Sigmoid colon (tissue), 7 donors: Measurements from ENCODE around the gene SLC39A2. TPM values are rescaled to one million over a fixed set of nuclear protein-coding genes. Genes with fewer than 3 reads are reported as not detected.

ENCODE experiments used
- DNase-seq: peaks from one replicate; pipeline ENCODE4 v3.0.0-alpha.2; 2019
- H3K27ac ChIP-seq, 4 donors: fragments of 200-600 bp; sonication (generic); one replicate each; pipeline ENCODE4 v1.5.1; 2016 to 2019; ENCODE audit warnings: mild to moderate bottlenecking in 1 of 4
- H3K27me3 ChIP-seq, 3 donors: fragments of 200-600 bp; sonication (generic); one replicate each; pipeline ENCODE4 v1.5.1; 2019; ENCODE audit warnings: mild to moderate bottlenecking in 1 of 3
- H3K36me3 ChIP-seq, 4 donors: fragments of 200-600 bp; sonication (generic); one replicate each; pipeline ENCODE4 v1.5.1; 2016 to 2019
- H3K4me1 ChIP-seq, 4 donors: fragments of 200-600 bp; sonication (generic); one replicate each; pipeline ENCODE4 v1.5.1; 2017 to 2019
- H3K4me3 ChIP-seq, 4 donors: fragments of 200-600 bp; sonication (generic); one replicate each; pipeline ENCODE4 v1.5.1; 2017 to 2019; ENCODE audit warnings: mild to moderate bottlenecking in 2 of 4, moderate library complexity in 1 of 4
- H3K9me3 ChIP-seq, 4 donors: fragments of 200-600 bp in 3 of 4; sonication (generic) in 3 of 4; one replicate each; pipeline versions ENCODE4 v1.5.1 to v1.6.1; 2013 to 2019
- EP300 ChIP-seq, 4 donors: sonication (generic); formaldehyde crosslinking; IDR thresholded peaks; one replicate each; pipeline ENCODE4 v1.6.1; 2017; ENCODE audit warnings: antibody characterized with exemption in 4 of 4
- POLR2A ChIP-seq, 2 donors: fragments of 450-650 bp; IDR thresholded peaks; one replicate each; pipeline ENCODE4 v1.6.1; 2016; ENCODE audit warnings: antibody characterized with exemption in 2 of 2, mild to moderate bottlenecking in 2 of 2, moderate library complexity in 2 of 2
- POLR2AphosphoS5 ChIP-seq, 4 donors: sonication (generic); formaldehyde crosslinking; IDR thresholded peaks; one replicate each; pipeline ENCODE4 v1.6.1; 2017; ENCODE audit warnings: antibody characterized with exemption in 4 of 4
- WGBS, 2 donors: extraction: QIAGEN DNeasy Blood & Tissue Kit; methylation state at CpG; one replicate each; pipeline ENCODE4 v1.1.7; 2013; 5-methylcytosine and 5-hydroxymethylcytosine counted together
- intact Hi-C: fragments of 100-400 bp; cut with DNase I; formaldehyde crosslinking; loops from one replicate; pipeline ENCODE4 v1.15.1; 2023
- polyA plus RNA-seq, 3 donors: library from polyadenylated mRNA; stranded (reverse); fragments of 200-250 nt; gene quantifications; one replicate each; pipeline ENCODE4 v1.2.3, GENCODE V29; 2013
- total RNA-seq, 4 donors: library from RNA; depleted of rRNA; stranded (reverse); fragments of >200 nt; gene quantifications; one replicate each; pipeline ENCODE4 v1.1.0, GENCODE V29; 2016
- TF ChIP-seq, protein P1 (sequence below), 4 experiments: fragments of 450-650 bp in 3 of 4; fragments of 200-600 bp in 1 of 4; IDR thresholded peaks; one replicate each; pipeline ENCODE4 v1.5.1; 2016 to 2019; ENCODE audit warnings: antibody characterized with exemption in 4 of 4, mild to moderate bottlenecking in 3 of 4, moderate library complexity in 2 of 4
- donor health status: healthy with polysubstance abuse.
- donor health status: Bipolar disorder and iron deficiency.
- donor health status: healthy.

The SLC39A2 gene
- total and polyA plus RNA-seq, 7 donors, result 1.2 TPM; not detected in 6

DNA sequence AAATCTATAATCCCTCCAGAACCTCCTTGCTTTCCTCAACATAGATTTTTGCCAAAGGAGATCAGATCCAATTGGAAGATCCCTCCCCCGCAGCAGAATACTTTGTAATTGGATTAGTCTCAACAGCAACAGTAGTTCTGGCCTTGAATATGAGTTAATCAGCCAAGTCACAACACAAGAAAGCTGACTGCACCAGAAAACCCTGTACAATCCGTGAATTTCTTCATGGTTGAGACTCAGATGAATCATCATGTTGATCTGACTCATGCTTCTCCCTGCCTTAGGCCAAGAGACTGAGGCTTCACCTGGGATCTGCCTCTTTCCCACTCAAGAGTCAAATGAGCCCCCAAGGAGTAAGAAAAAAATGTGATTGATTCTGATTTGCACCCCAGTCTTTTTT is 12.3 kb upstream of the SLC39A2 start:
- no peak overlapping the region for H3K4me3 ChIP-seq
- peaks cover 0 to 5% (median 0%) of the 10 kb centered on the region in 4 donors for H3K36me3 ChIP-seq
- DNase-seq, result no peak
- intact Hi-C loops, result no loop called here
- TF ChIP-seq POLR2AphosphoS5 (IDR thresholded peaks at IDR 0.05) (peak in 3 of 4 donors; percentile 16 to 31 (median 20)), POLR2A (IDR thresholded peaks at IDR 0.05) (no peak)
- H3K9me3 ChIP-seq, result no peaks in the 10 kb centered on the region
- H3K27ac ChIP-seq, result peak overlapping the region in 2 of 4 donors; percentile 43 to 55
- 58 to 63% methylated on average over 2 of the region's 2 CpGs for WGBS, 2 donors
- H3K4me1 ChIP-seq, result peaks cover 0 to 32% (median 23%) of the 10 kb centered on the region in 4 donors
- no peaks in the 10 kb centered on the region for H3K27me3 ChIP-seq

DNA sequence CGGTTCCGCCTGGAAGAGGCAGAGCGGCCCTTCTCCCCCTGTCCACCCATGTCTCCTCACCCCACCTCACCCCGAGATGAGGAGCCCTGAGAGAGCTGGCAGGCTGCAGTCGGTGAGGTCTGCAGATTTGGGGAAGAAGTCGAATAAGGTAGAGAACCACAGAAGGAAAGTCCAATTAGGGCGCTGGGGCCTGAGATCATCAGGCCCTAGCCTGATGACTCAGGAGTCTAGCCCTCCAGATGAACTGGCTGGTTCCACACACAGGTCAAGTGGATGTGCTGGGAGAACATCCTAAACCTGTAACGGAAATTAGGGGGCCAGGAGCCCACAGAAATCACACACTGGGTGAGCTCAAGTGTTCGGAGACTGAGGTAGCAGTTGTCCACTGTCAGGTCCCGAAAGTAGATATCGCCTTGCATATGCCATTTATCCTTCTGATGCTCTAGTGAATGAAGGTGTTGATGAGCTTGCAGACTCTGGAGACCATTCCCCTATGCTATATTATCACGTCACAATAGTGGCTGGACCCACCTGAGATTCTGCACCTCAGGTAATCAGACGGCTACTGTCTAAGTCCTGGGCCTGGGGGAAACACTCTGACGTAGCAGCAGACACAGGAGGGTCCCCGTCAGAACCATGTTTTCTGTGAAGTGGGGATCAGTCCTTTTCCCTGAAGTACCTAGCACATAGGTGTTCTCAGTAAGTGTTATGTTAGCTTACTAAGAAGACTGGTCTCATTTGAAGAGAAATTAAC is 10.2 kb upstream of the SLC39A2 start:
- no peak for DNase-seq
- intact Hi-C loops, result no loop called here
- Histone ChIP-seq H3K4me1 (peaks cover 0 to 38% (median 25%) of the 10 kb centered on the region in 4 donors), H3K4me3 (peak overlapping the region in 3 of 4 donors; percentile 67 to 88 (median 72)), H3K27ac (peak overlapping the region; percentile 81 to 86 (median 84)), H3K27me3 (no peaks in the 10 kb centered on the region), H3K9me3 (no peaks in the 10 kb centered on the region), H3K36me3 (peaks cover 11 to 24% (median 20%) of the 10 kb centered on the region in 4 donors)
- no peak for TF ChIP-seq EP300 (IDR thresholded peaks at IDR 0.05)
- TF ChIP-seq, protein P1, sequence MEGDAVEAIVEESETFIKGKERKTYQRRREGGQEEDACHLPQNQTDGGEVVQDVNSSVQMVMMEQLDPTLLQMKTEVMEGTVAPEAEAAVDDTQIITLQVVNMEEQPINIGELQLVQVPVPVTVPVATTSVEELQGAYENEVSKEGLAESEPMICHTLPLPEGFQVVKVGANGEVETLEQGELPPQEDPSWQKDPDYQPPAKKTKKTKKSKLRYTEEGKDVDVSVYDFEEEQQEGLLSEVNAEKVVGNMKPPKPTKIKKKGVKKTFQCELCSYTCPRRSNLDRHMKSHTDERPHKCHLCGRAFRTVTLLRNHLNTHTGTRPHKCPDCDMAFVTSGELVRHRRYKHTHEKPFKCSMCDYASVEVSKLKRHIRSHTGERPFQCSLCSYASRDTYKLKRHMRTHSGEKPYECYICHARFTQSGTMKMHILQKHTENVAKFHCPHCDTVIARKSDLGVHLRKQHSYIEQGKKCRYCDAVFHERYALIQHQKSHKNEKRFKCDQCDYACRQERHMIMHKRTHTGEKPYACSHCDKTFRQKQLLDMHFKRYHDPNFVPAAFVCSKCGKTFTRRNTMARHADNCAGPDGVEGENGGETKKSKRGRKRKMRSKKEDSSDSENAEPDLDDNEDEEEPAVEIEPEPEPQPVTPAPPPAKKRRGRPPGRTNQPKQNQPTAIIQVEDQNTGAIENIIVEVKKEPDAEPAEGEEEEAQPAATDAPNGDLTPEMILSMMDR (IDR thresholded peaks at IDR 0.05), result no peak
- no peak for TF ChIP-seq POLR2A (IDR thresholded peaks at IDR 0.05)
- TF ChIP-seq POLR2AphosphoS5 (IDR thresholded peaks at IDR 0.05), result no peak
- WGBS, 2 donors, result 84 to 85% methylated on average over 15 of the region's 15 CpGs

DNA sequence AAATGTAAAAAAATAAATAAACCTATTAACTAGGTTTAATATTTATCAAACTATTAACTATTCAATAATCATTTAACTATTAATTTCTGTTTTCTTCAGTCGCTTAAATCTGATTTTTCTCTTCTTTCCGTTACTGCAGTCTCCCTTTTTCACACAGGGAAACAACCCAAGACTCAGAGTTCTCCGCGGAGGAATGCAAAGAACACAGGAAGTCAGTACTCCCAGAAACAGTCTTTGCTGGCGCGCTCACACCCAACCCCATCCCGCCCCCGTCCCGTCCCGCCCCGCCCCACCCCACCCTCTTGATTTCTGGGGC is 9.7 kb upstream of the SLC39A2 start:
- H3K27me3 ChIP-seq, result no peaks in the 10 kb centered on the region
- 1% methylated on average over 11 of the region's 11 CpGs for WGBS, 2 donors
- H3K4me1 ChIP-seq, result peaks cover 0 to 38% (median 25%) of the 10 kb centered on the region in 4 donors
- no peaks in the 10 kb centered on the region for H3K9me3 ChIP-seq
- intact Hi-C loops, result no loop called here
- peak overlapping the region in 3 of 4 donors; percentile 67 to 88 (median 72) for H3K4me3 ChIP-seq
- TF ChIP-seq EP300 (IDR thresholded peaks at IDR 0.05) (no peak), POLR2A (IDR thresholded peaks at IDR 0.05) (no peak), POLR2AphosphoS5 (IDR thresholded peaks at IDR 0.05) (no peak)
- TF ChIP-seq, protein P1 (IDR thresholded peaks at IDR 0.05), result no peak
- peak overlapping the region; percentile 81 to 86 (median 84) for H3K27ac ChIP-seq
- DNase-seq, result no peak
- peaks cover 16 to 29% (median 25%) of the 10 kb centered on the region in 4 donors for H3K36me3 ChIP-seq

DNA sequence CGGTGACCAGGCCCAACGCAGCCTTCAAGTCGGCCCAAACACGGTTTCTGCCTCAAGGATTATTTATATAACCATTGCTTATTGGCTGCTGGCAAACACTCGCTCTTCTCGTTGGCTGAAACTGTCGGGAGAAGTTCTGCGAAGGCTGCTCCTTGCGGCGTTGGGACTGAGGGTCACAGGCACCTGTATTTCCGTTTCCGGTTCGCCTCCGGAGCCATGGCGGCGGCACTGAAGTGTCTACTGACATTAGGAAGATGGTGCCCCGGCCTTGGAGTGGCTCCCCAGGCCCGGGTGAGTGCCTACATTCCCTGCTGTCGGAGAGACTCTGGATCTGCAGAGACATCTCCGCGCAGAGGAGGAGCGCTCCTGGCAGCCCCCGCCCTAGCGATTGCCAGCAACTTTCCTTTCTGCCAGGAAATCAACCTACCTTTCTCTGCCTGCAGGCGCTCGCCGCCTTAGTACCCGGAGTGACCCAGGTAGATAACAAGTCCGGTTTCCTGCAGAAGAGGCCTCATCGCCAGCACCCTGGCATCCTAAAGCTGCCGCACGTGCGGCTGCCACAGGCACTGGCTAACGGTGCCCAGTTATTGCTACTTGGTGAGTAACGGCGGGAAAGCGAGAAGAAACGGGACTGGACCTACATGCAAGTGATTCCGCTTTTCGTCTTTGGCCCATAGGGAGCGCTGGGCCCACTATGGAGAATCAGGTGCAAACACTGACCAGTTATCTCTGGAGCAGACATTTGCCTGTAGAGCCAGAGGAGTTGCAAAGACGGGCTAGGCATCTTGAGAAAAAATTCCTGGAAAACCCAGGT is 9.1 kb upstream of the SLC39A2 start, which contains the start of gene METTL17:
TSS of gene METTL17 (plus strand) at position 194 of the 814 bp plus-strand sequence. CDS start at position 217, 23 bp downstream.
- intact Hi-C loops, result loop anchor here (10.0 kb wide), 1 partner anchor 465 kb away; the partner anchor contains the start of gene CHD8
- H3K36me3 ChIP-seq, result peaks cover 22 to 35% (median 31%) of the 10 kb centered on the region in 4 donors
- peaks cover 0 to 38% (median 25%) of the 10 kb centered on the region in 4 donors for H3K4me1 ChIP-seq
- no peaks in the 10 kb centered on the region for H3K9me3 ChIP-seq
- peak; percentile 98 for DNase-seq
- no peaks in the 10 kb centered on the region for H3K27me3 ChIP-seq
- TF ChIP-seq EP300 (IDR thresholded peaks at IDR 0.05) (no peak), POLR2A (IDR thresholded peaks at IDR 0.05) (peak; percentile 75 to 79), POLR2AphosphoS5 (IDR thresholded peaks at IDR 0.05) (peak; percentile 54 to 92 (median 78))
- TF ChIP-seq, protein P1 (IDR thresholded peaks at IDR 0.05), result peak in 2 of 4 experiments; percentile 11 to 25
- WGBS, 2 donors, result 1% methylated on average over 42 of the region's 42 CpGs
- peak within 1 kb of the TSS; percentile 81 to 86 (median 84) for H3K27ac ChIP-seq
- peak within 1 kb of the TSS; percentile 67 to 88 (median 76) for H3K4me3 ChIP-seq
